SK-N-SH (cell line): Measurements from ENCODE around the gene BCAS4. TPM values are rescaled to one million over a fixed set of nuclear protein-coding genes. Genes with fewer than 3 reads are reported as not detected.
"Not testable (repeated sequence)": the region's sequence is repeated elsewhere in the genome, so short reads cannot be mapped to it uniquely, and the experiment has no call there.

Source experiments
- CTCF ChIA-PET: fragments of 300-600, 350-600 bp; formaldehyde crosslinking; extraction: SDS; loops from one replicate; lab custom pipeline; 2021; lab: Yijun Ruan, JAX
- POLR2A ChIA-PET: fragments of 350-600 bp; sonication (Branson Sonifier 250); formaldehyde crosslinking; extraction: SDS; loops from one replicate; lab custom pipeline; 2020; ENCODE audit warnings: antibody characterized with exemption, inconsistent platforms; lab: Yijun Ruan, JAX
- DNase-seq: peaks from one replicate; pipeline ENCODE4 v3.0.0; 2012
- H2AFZ ChIP-seq: fragments of 200-600 bp; sonication (generic); 2 replicates; pipeline ENCODE4 v1.8.1; 2016; ENCODE audit warnings: antibody characterized with exemption, mild to moderate bottlenecking, low read depth
- H3F3A ChIP-seq: fragments of 200-600 bp; sonication (generic); replicated peaks from 2 replicates; pipeline ENCODE3; 2016; ENCODE audit warnings: antibody characterized with exemption, mild to moderate bottlenecking; ENCODE audit not compliant: insufficient read depth
- H3K27ac ChIP-seq, 2 experiments: fragments of 200-500 bp in 1 of 2; fragments of 200-600 bp in 1 of 2; sonication (Bioruptor generic) in 1 of 2; sonication (generic), shearing (Covaris generic) in 1 of 2; 2 replicates each; pipeline versions ENCODE4 v1.5.1 to v1.6.1; 2014 to 2016; ENCODE audit warnings: low read depth in 2 of 2, inconsistent platforms in 1 of 2, low read length in 1 of 2, mild to moderate bottlenecking in 1 of 2, mixed read lengths in 1 of 2
- H3K27me3 ChIP-seq: fragments of 200-600 bp; sonication (generic), shearing (Covaris generic); 2 replicates; pipeline ENCODE4 v1.6.1; 2016; ENCODE audit warnings: mixed run types; ENCODE audit not compliant: insufficient read depth
- H3K36me3 ChIP-seq, 2 experiments: fragments of 200-500 bp in 1 of 2; fragments of 200-600 bp in 1 of 2; sonication (Bioruptor generic) in 1 of 2; sonication (generic) in 1 of 2; replicated peaks in 1 of 2; 2 replicates each; pipeline versions ENCODE3 to v1.5.1; 2014 to 2016; ENCODE audit warnings: low read length in 1 of 2, mild to moderate bottlenecking in 1 of 2; ENCODE audit not compliant: insufficient read depth in 2 of 2, control insufficient read depth in 1 of 2
- H3K4me1 ChIP-seq, 2 experiments: fragments of 200-500 bp in 1 of 2; fragments of 200-600 bp in 1 of 2; sonication (Bioruptor generic) in 1 of 2; sonication (generic), shearing (Covaris generic) in 1 of 2; 2 replicates each; pipeline versions ENCODE4 v1.5.1 to v1.6.1; 2014 to 2016; ENCODE audit warnings: low read depth in 1 of 2, low read length in 1 of 2, mixed run types in 1 of 2; ENCODE audit not compliant: insufficient read depth in 2 of 2, control insufficient read depth in 1 of 2
- H3K4me2 ChIP-seq: fragments of 200-600 bp; sonication (generic), shearing (Covaris generic); 2 replicates; pipeline ENCODE4 v1.6.1; 2017; ENCODE audit warnings: mixed run types
- H3K4me3 ChIP-seq, 2 experiments: fragments of 200-500 bp in 1 of 2; fragments of 200-600 bp in 1 of 2; sonication (Bioruptor generic) in 1 of 2; sonication (generic), shearing (Covaris generic) in 1 of 2; 2 replicates each; pipeline versions ENCODE4 v1.5.1 to v1.8.1; 2014 to 2016; ENCODE audit warnings: low read depth in 2 of 2, inconsistent platforms in 1 of 2, low read length in 1 of 2, mild to moderate bottlenecking in 1 of 2, mixed read lengths in 1 of 2, moderate library complexity in 1 of 2
- H3K79me2 ChIP-seq: fragments of 200-600 bp; sonication (generic); 2 replicates; pipeline ENCODE4 v1.8.1; 2017; ENCODE audit warnings: mild to moderate bottlenecking; ENCODE audit not compliant: insufficient read depth
- H3K9ac ChIP-seq: fragments of 200-600 bp; sonication (generic); 2 replicates; pipeline ENCODE4 v1.6.1; 2017; ENCODE audit warnings: mixed run types
- H3K9me2 ChIP-seq: fragments of 200-600 bp; sonication (generic); 2 replicates; pipeline ENCODE4 v1.6.1; 2017; ENCODE audit warnings: mixed run types
- H3K9me3 ChIP-seq: fragments of 200-600 bp; sonication (generic); 2 replicates; pipeline ENCODE4 v1.6.1; 2017; ENCODE audit warnings: mixed run types, mild to moderate bottlenecking, moderate library complexity
- H4K20me1 ChIP-seq: fragments of 200-600 bp; sonication (generic); 2 replicates; pipeline ENCODE4 v1.6.1; 2017; ENCODE audit warnings: mild to moderate bottlenecking, mixed run types; ENCODE audit not compliant: insufficient read depth
- CHD2 ChIP-seq: fragments of 150-350 bp; IDR thresholded peaks from 2 replicates; pipeline ENCODE4 v1.6.1; 2018; ENCODE audit warnings: low read length; ENCODE audit not compliant: partially characterized antibody
- EP300 ChIP-seq, 2 experiments: IDR thresholded peaks; 2 replicates each; pipeline versions ENCODE4 v1.4.0 to v1.6.1; 2012; ENCODE audit warnings: borderline replicate concordance in 1 of 2, low read depth in 1 of 2, low read length in 1 of 2
- EZH2phosphoT487 ChIP-seq: fragments of 200-600 bp; sonication (generic); IDR thresholded peaks from 2 replicates; pipeline ENCODE4 v1.6.1; 2017; ENCODE audit warnings: low read depth, mixed run types, mild to moderate bottlenecking, antibody characterized with exemption, moderate library complexity, borderline replicate concordance
- FOSL2 ChIP-seq: IDR thresholded peaks from 2 replicates; pipeline ENCODE4 v1.4.0; 2012; ENCODE audit warnings: low read depth, mild to moderate bottlenecking, moderate library complexity, borderline replicate concordance
- JUND ChIP-seq: IDR thresholded peaks from 2 replicates; pipeline ENCODE4 v1.4.0; 2012
- MAX ChIP-seq: IDR thresholded peaks from 2 replicates; pipeline ENCODE4 v1.4.0; 2012; ENCODE audit warnings: low read depth
- MEF2A ChIP-seq: IDR thresholded peaks from 2 replicates; pipeline ENCODE4 v1.4.0; 2012; ENCODE audit warnings: low read depth, borderline replicate concordance
- MXI1 ChIP-seq: IDR thresholded peaks from 2 replicates; pipeline ENCODE4 v1.6.1; 2012; ENCODE audit warnings: mild to moderate bottlenecking, low read depth, low read length, improper control_type of control experiment
- NFIC ChIP-seq: IDR thresholded peaks from 2 replicates; pipeline ENCODE4 v1.4.0; 2012; ENCODE audit warnings: borderline replicate concordance
- PBX3 ChIP-seq: IDR thresholded peaks from 2 replicates; pipeline ENCODE4; 2012
- RXRA ChIP-seq: IDR thresholded peaks from 2 replicates; pipeline ENCODE4 v1.4.0; 2012; ENCODE audit warnings: low read depth, mild to moderate bottlenecking, borderline replicate concordance
- SIN3A ChIP-seq: IDR thresholded peaks from 2 replicates; pipeline ENCODE4 v1.6.1; 2012; ENCODE audit warnings: low read depth, mild to moderate bottlenecking, low read length, moderate library complexity, borderline replicate concordance
- TCF12 ChIP-seq: IDR thresholded peaks from 2 replicates; pipeline ENCODE4 v1.4.0; 2012
- WGBS: methylation state at CpG from one replicate; pipeline ENCODE4 v1.1.6; 2017; ENCODE audit warnings: low lambda C conversion rate; 5-methylcytosine and 5-hydroxymethylcytosine counted together
- polyA plus RNA-seq, 3 experiments: library from polyadenylated mRNA; depleted of rRNA; stranded (reverse); fragments of >200 nt; gene quantifications; 2 replicates each; pipeline ENCODE4 v1.2.3, GENCODE V29; 2012

Gene BCAS4
- polyA plus RNA-seq, 1 of the 3 experiments (the other 2 are of a cell fraction) = 43.8 TPM

- H3K4me3 ChIP-seq = peak overlapping the region in 1 of 2 experiments; percentile 0; a peak in 1 of 4 replicates
- no peaks in the 10 kb centered on the region for H4K20me1 ChIP-seq
- WGBS = 27% methylated on average over 12 of the region's 12 CpGs
- peaks cover 21% of the 10 kb centered on the region for H3F3A ChIP-seq
- H3K79me2 ChIP-seq = no peaks in the 10 kb centered on the region
- H3K27ac ChIP-seq = peak overlapping the region; percentile 56 to 80
- H3K9me3 ChIP-seq = no peaks in the 10 kb centered on the region
- ChIA-PET CTCF (interaction anchor here (0.8 to 3.4 kb wide), 4 partner anchors 13 to 99 kb away, joined by 3 to 14 read pairs (median 5); partner anchors contain the start of gene BCAS4), POLR2A (interaction anchor here (0.6 to 0.7 kb wide), 2 partner anchors 29 to 662 kb away, joined by 4 read pairs; no protein-coding TSS in a partner anchor)
- peak; percentile 58 for DNase-seq
- peak overlapping the region; percentile 89; the same call in 1 of the 2 replicates for H2AFZ ChIP-seq
- peaks cover 10 to 30% of the 10 kb centered on the region in 2 experiments; a peak in 3 of 4 replicates for H3K4me1 ChIP-seq
- H3K27me3 ChIP-seq = no peaks in the 10 kb centered on the region
- H3K9ac ChIP-seq = peak overlapping the region; percentile 53; the same call in 1 of the 2 replicates
- no peaks in the 10 kb centered on the region for H3K9me2 ChIP-seq
- H3K4me2 ChIP-seq = peak overlapping the region; percentile 22
- TF ChIP-seq EZH2phosphoT487 = no peak
- peak; percentile 18; the same call in 1 of the 2 replicates for TF ChIP-seq PBX3
- peak in 1 of 2 experiments; percentile 15; a peak in 2 of 4 replicates for TF ChIP-seq EP300 (IDR thresholded peaks at IDR 0.05; ENCODE audit: borderline replicate concordance in 1 of 2, low read depth in 1 of 2, low read length in 1 of 2)
- TF ChIP-seq JUND = peak; percentile 49
- 0 out of 2 replicates have a peak, but pooled peaks have one; percentile 30 for TF ChIP-seq RXRA
- TF ChIP-seq SIN3A = no peak
- TF ChIP-seq MAX = peak; percentile 71
- TF ChIP-seq MXI1 = peak; percentile 31; the same call in 1 of the 2 replicates
- TF ChIP-seq CHD2 = no peak
- peak; percentile 72 for TF ChIP-seq NFIC
- TF ChIP-seq FOSL2 = peak; percentile 58; the same call in 1 of the 2 replicates
- TF ChIP-seq TCF12 = peak; percentile 30; the same call in 1 of the 2 replicates
- no peaks in the 10 kb centered on the region for H3K36me3 ChIP-seq
Observed at GRCh38 chr20:50762435-50763220, 32.2 kb upstream of the BCAS4 start.

- Histone ChIP-seq H3F3A (peaks cover 21% of the 10 kb centered on the region), H3K27ac (0 out of 4 replicates have a peak overlapping the region, but pooled peaks of 1 of the 2 experiments have one; percentile 80), H3K4me1 (peaks cover 10 to 30% of the 10 kb centered on the region in 2 experiments; a peak in 3 of 4 replicates)
- H4K20me1 ChIP-seq, H3K9me3 ChIP-seq, H3K9me2 ChIP-seq, H3K79me2 ChIP-seq, H3K9ac ChIP-seq, H3K36me3 ChIP-seq, H3K27me3 ChIP-seq, H3K4me2 ChIP-seq, H2AFZ ChIP-seq, DNase-seq, H3K4me3 ChIP-seq: not testable (repeated sequence)
- POLR2A ChIA-PET = interaction anchor here (0.6 kb wide), 1 partner anchor 30 kb away, joined by 4 read pairs; no protein-coding TSS in a partner anchor
- TF ChIP-seq MEF2A = peak; percentile 49; the same call in 1 of the 2 replicates
- 86% methylated on average over 20 of the region's 20 CpGs for WGBS
- CTCF ChIA-PET = interaction anchor here (0.8 to 2.3 kb wide), 2 partner anchors 14 to 31 kb away, joined by 5 read pairs; partner anchors contain the start of gene BCAS4
Observed at GRCh38 chr20:50763550-50764458, 31.1 kb upstream of the BCAS4 start.

- H4K20me1 ChIP-seq, H3K27me3 ChIP-seq, H3K4me3 ChIP-seq, H3K9ac ChIP-seq, H3K9me3 ChIP-seq, H2AFZ ChIP-seq, H3K27ac ChIP-seq, POLR2A ChIA-PET, H3K4me2 ChIP-seq, H3K79me2 ChIP-seq, DNase-seq, H3K36me3 ChIP-seq, H3K9me2 ChIP-seq: not testable (repeated sequence)
- peaks cover 10 to 30% of the 10 kb centered on the region in 2 experiments; a peak in 3 of 4 replicates for H3K4me1 ChIP-seq
- 74% methylated on average over 9 of the region's 10 CpGs for WGBS
- peaks cover 21% of the 10 kb centered on the region for H3F3A ChIP-seq
- CTCF ChIA-PET = interaction anchor here (1.4 kb wide), 1 partner anchor 114 kb away, joined by 4 read pairs; no protein-coding TSS in a partner anchor
Observed at GRCh38 chr20:50765251-50765650, 29.6 kb upstream of the BCAS4 start.
